ENCODE results near the gene SMPD4. TPM values are rescaled to one million over a fixed set of nuclear protein-coding genes. Genes with fewer than 3 reads are reported as not detected.
"Not testable (repeated sequence)": the region's sequence is repeated elsewhere in the genome, so short reads cannot be mapped to it uniquely, and the experiment has no call there.

Gene SMPD4, protein sequence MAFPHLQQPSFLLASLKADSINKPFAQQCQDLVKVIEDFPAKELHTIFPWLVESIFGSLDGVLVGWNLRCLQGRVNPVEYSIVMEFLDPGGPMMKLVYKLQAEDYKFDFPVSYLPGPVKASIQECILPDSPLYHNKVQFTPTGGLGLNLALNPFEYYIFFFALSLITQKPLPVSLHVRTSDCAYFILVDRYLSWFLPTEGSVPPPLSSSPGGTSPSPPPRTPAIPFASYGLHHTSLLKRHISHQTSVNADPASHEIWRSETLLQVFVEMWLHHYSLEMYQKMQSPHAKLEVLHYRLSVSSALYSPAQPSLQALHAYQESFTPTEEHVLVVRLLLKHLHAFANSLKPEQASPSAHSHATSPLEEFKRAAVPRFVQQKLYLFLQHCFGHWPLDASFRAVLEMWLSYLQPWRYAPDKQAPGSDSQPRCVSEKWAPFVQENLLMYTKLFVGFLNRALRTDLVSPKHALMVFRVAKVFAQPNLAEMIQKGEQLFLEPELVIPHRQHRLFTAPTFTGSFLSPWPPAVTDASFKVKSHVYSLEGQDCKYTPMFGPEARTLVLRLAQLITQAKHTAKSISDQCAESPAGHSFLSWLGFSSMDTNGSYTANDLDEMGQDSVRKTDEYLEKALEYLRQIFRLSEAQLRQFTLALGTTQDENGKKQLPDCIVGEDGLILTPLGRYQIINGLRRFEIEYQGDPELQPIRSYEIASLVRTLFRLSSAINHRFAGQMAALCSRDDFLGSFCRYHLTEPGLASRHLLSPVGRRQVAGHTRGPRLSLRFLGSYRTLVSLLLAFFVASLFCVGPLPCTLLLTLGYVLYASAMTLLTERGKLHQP
- total RNA-seq, result 10 to 100 TPM; 27.3 to 46.3 (median 36.9) TPM

DNA sequence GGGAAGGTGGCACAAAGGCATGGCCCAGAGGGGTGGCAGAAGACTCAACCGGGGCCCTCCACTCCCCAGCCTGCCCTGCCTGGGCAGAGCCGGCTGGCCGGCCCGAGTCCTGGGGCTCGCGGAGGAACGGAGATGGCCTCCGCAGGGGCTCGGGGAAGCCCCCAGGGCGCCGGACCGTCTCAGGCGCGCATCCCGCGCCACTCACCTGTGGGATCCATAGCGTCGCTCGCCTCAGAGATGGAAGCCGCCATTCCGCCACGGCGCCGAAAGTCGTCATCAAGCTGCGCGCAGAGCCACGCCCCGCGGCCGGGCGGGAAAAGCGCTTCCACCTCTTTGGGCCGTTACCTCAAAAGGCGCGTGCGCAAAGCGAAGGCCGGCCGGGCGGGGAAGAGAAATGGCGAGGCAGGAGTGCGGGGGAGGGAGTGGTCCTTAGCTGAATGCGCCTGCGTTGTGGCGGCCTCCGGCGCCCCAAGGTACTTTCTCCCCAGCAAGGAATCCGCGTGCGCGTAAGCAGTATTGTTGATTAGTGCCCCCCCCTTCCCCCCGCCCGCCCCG is at the start of gene SMPD4:
Gene SMPD4 (minus strand): TSS at position 278 of the 555 bp plus-strand sequence. CDS start 5,010 bp downstream, outside the sequence.
- no peaks in the 10 kb centered on the region for H3K27me3 ChIP-seq
- TF ChIP-seq POLR2A (IDR thresholded peaks at IDR 0.05; ENCODE audit: low read depth) (no peak), POLR2AphosphoS5 (IDR thresholded peaks at IDR 0.05) (peak; percentile 80 to 93)
- TF ChIP-seq, protein P1, sequence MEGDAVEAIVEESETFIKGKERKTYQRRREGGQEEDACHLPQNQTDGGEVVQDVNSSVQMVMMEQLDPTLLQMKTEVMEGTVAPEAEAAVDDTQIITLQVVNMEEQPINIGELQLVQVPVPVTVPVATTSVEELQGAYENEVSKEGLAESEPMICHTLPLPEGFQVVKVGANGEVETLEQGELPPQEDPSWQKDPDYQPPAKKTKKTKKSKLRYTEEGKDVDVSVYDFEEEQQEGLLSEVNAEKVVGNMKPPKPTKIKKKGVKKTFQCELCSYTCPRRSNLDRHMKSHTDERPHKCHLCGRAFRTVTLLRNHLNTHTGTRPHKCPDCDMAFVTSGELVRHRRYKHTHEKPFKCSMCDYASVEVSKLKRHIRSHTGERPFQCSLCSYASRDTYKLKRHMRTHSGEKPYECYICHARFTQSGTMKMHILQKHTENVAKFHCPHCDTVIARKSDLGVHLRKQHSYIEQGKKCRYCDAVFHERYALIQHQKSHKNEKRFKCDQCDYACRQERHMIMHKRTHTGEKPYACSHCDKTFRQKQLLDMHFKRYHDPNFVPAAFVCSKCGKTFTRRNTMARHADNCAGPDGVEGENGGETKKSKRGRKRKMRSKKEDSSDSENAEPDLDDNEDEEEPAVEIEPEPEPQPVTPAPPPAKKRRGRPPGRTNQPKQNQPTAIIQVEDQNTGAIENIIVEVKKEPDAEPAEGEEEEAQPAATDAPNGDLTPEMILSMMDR (IDR thresholded peaks at IDR 0.05), result no peak
- 0% methylated on average over 31 of the region's 55 CpGs for WGBS

DNA sequence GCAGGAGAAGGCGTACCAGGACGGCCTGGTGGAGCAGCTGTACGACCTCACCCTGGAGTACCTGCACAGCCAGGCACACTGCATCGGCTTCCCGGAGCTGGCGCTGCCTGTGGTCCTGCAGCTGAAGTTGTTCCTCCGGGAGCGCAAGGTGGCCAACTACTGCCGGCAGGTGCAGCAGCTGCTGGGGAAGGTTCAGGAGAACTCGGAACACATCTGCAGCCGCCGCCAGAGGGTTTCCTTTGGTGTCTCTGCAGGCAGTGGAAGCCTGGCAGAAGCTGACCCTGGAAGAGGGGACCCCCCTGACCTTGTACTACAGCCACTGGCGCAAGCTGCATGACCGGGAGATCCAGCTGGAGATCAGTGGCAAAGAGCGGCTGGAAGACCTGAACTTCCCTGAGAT is 49.5 kb upstream of the SMPD4 start:
- H3K36me3 ChIP-seq; H3K4me3 ChIP-seq; DNase-seq (ENCODE audit: extremely low spot score); H3K9me3 ChIP-seq; H3K27ac ChIP-seq (replicated peaks in 1 of 4); intact Hi-C loops (cut with DNase I): not testable (repeated sequence)
- H3K4me1 ChIP-seq, result peaks cover 0 to 13% (median 0%) of the 10 kb centered on the region in 4 donors
- 89% methylated on average over 3 of the region's 15 CpGs for WGBS
- H3K27me3 ChIP-seq, result peaks cover 0 to 31% (median 2%) of the 10 kb centered on the region in 4 donors

More for the DNA sequence above, at the start of gene SMPD4:
- Histone ChIP-seq H3K27ac (replicated peaks in 1 of 4) (peak within 1 kb of the TSS; percentile 92 to 96 (median 94)), H3K36me3 (peaks cover 0 to 15% (median 7%) of the 10 kb centered on the region in 4 donors), H3K9me3 (no peaks in the 10 kb centered on the region), H3K4me3 (peak within 1 kb of the TSS; percentile 69 to 96 (median 90)), H3K4me1 (peaks cover 24 to 40% (median 32%) of the 10 kb centered on the region in 4 donors)
- intact Hi-C loops (cut with DNase I), result no loop called here
- DNase-seq (ENCODE audit: extremely low spot score), result peak; percentile 99

DNA sequence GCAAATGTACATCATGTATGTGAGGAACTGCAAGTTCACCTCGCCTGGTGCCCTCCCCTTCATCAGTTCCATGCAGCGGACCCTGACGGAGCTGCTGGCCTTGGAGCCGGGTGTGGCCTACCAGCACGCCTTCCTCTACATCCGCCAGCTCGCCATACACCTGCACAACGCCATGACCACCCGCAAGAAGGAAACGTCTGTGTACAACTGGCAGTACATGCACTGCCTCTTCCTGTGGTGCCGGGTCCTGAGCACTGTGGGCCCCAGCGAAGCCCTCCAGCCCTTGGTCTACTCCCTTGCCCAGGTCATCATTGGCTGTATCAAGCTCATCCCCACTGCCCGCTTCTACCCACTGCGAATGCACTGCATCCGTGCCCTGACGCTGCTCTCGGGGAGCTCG is 49.0 kb upstream of the SMPD4 start:
- H3K27ac ChIP-seq (replicated peaks in 1 of 4); intact Hi-C loops (cut with DNase I); DNase-seq (ENCODE audit: extremely low spot score); H3K4me3 ChIP-seq; H3K9me3 ChIP-seq; H3K36me3 ChIP-seq: not testable (repeated sequence)
- peaks cover 0 to 13% (median 0%) of the 10 kb centered on the region in 4 donors for H3K4me1 ChIP-seq
- H3K27me3 ChIP-seq, result peaks cover 0 to 31% (median 2%) of the 10 kb centered on the region in 4 donors
- WGBS, result 95% methylated on average over 14 of the region's 18 CpGs

DNA sequence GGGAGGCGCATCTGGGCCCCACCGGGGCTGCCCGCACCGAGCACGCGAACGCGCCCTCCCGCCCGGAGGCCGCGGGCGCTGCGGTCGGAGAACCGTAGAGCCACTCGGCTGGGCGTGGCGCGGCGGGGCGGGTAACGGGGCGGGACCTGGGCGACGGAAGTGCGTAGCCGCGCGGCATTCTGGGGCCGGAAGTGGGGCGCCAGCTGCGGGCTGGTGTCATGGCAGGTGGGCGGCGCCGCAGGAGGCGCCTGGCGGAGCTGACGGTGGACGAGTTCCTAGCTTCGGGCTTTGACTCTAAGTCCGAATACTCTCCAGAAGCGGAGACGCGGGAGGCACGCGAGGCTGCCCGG is 47.7 kb upstream of the SMPD4 start:
- DNase-seq (ENCODE audit: extremely low spot score); H3K36me3 ChIP-seq; H3K27ac ChIP-seq (replicated peaks in 1 of 4); intact Hi-C loops (cut with DNase I); H3K9me3 ChIP-seq: not testable (repeated sequence)
- no CpG with 5 or more reads among the region's 48 CpGs for WGBS
- Histone ChIP-seq H3K27me3 (peaks cover 0 to 31% (median 2%) of the 10 kb centered on the region in 4 donors), H3K4me3 (peak overlapping the region; percentile 25 to 46 (median 31)), H3K4me1 (peaks cover 0 to 13% (median 0%) of the 10 kb centered on the region in 4 donors)

DNA sequence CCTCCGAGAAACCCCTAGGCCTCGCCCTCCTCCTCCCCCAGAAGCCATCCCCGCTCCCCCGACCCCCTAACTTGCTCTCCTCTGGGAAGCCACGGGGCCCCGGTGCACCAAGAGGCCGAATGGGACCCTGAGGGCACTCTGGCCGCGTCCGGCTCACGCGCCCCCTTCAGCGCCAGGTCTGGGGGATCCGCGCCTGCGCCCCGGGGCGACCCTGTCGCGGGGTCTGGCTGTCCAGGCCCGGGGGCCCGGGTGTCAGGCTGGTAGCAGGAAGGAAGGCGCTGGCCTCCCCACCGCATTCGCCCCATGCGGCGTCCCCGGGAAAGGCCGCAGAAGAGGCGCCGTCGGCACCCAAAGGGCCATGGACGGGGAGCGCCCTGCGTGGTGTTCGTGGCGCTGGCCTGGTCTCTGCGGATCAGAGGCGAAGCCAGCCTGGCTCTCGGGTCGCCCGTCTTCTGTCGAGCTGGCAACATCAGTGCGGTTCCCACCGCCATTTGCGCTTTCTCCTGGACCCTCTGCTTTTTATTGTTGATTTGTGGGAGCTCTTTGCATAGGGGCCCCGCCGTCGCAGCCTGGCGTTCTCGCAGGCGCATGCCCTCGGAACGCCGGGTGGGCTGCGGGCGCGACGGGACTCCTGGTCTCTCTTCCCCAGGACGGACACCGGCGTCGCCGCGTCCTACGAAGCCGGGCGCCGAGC is 47.2 kb upstream of the SMPD4 start:
- Histone ChIP-seq H3K27me3 (peaks cover 0 to 31% (median 2%) of the 10 kb centered on the region in 4 donors), H3K4me1 (peaks cover 0 to 13% (median 0%) of the 10 kb centered on the region in 4 donors), H3K4me3 (peak overlapping the region; percentile 25 to 46 (median 31))
- H3K9me3 ChIP-seq; H3K36me3 ChIP-seq; H3K27ac ChIP-seq (replicated peaks in 1 of 4); intact Hi-C loops (cut with DNase I); DNase-seq (ENCODE audit: extremely low spot score): not testable (repeated sequence)
- WGBS, result 78% methylated on average over 21 of the region's 69 CpGs

DNA sequence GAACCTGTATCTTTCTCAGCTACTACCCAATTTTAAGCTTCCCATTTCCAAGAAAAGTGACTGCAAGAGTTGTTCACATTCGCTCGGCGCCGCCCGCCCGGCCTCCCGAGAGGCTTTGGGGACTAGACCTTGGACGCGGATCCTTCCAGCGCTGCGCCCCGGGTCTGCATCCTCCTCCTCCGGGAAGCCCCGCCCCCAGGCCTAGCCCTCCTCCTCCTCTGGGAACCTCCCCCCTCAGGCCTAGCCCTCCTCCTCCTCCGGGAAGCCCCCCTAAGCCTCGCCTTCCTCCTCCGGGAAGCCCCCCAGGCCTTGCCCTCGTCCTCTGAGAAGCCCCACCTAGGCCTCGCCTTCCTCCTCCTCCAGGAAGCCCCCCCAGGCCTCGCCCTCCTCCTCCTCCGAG is 46.6 kb upstream of the SMPD4 start:
- H3K9me3 ChIP-seq; DNase-seq (ENCODE audit: extremely low spot score); intact Hi-C loops (cut with DNase I); H3K4me3 ChIP-seq; H3K27ac ChIP-seq (replicated peaks in 1 of 4); H3K36me3 ChIP-seq: not testable (repeated sequence)
- 91% methylated on average over 19 of the region's 21 CpGs for WGBS
- Histone ChIP-seq H3K27me3 (peaks cover 0 to 31% (median 2%) of the 10 kb centered on the region in 4 donors), H3K4me1 (peaks cover 0 to 13% (median 0%) of the 10 kb centered on the region in 4 donors)

DNA sequence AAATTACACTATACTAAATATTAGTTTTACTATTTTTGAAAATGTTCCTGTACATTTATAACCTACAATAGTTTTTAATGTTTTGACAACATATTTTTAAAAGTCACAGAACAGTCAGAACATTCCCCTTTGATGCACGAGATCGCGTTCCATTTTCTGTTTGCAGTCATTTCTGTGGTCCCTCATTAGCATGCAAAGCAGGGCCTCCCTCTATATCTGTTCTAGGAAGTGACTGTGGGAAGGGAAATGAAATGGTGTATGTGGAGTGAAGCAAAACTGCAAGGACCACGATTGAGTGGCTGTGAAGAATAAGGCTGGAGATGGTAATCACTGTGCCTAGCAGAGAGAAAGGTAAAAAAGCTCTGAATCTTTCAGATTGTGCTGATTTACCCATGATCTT is 41.1 kb upstream of the SMPD4 start:
- H3K36me3 ChIP-seq; H3K4me1 ChIP-seq; H3K9me3 ChIP-seq; H3K27ac ChIP-seq (replicated peaks in 1 of 4); DNase-seq (ENCODE audit: extremely low spot score); H3K4me3 ChIP-seq; intact Hi-C loops (cut with DNase I): not testable (repeated sequence)
- peaks cover 0 to 17% (median 0%) of the 10 kb centered on the region in 4 donors for H3K27me3 ChIP-seq
- WGBS, result 55% methylated on average over 4 of the region's 4 CpGs

DNA sequence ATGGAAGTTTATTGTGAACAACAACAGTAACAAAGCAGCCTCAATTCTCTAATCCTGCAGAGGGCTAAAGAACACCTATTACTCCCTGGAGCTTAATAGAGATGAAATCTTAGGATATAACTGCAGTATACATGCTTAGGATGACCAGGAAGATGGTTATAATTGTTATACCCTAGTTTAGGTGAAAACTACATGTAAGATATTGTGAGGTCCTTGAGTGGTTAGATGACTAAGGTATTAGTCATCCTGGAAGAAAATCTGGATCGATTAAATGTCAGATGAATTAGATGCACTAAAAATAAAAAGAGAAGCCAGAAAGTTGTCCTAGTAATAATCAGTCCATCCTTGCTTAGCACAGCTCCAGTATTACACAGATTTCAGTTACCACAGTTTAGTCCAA is 39.1 kb upstream of the SMPD4 start:
- H3K4me1 ChIP-seq; H3K27ac ChIP-seq (replicated peaks in 1 of 4); H3K4me3 ChIP-seq; DNase-seq (ENCODE audit: extremely low spot score); H3K9me3 ChIP-seq; intact Hi-C loops (cut with DNase I); H3K36me3 ChIP-seq: not testable (repeated sequence)
- peaks cover 0 to 17% (median 0%) of the 10 kb centered on the region in 4 donors for H3K27me3 ChIP-seq
- 75% methylated on average over 1 of the region's 1 CpG for WGBS

DNA sequence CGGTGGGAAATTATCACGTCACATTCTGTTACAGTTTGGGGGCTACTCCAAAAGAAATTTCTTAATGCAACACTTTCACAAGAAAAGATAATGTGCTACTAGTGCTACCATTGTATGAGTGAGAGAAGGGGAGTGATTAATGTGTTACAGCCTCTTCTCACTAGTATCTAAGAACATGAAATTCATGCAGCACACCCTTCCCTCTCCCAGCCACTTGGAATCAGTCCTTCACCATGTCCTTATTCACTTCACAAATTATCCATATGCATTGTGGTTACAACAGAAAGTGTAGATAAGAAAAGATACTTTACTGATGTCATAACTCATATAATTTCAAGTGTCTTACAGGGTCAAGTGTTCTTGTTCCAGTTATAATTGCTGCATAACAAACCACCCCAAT is 37.7 kb upstream of the SMPD4 start:
- peaks cover 0 to 24% (median under 1%) of the 10 kb centered on the region in 4 donors for H3K27me3 ChIP-seq
- H3K4me1 ChIP-seq; H3K9me3 ChIP-seq; intact Hi-C loops (cut with DNase I); H3K27ac ChIP-seq (replicated peaks in 1 of 4); DNase-seq (ENCODE audit: extremely low spot score); H3K4me3 ChIP-seq; H3K36me3 ChIP-seq: not testable (repeated sequence)
- 92% methylated on average over 2 of the region's 2 CpGs for WGBS

DNA sequence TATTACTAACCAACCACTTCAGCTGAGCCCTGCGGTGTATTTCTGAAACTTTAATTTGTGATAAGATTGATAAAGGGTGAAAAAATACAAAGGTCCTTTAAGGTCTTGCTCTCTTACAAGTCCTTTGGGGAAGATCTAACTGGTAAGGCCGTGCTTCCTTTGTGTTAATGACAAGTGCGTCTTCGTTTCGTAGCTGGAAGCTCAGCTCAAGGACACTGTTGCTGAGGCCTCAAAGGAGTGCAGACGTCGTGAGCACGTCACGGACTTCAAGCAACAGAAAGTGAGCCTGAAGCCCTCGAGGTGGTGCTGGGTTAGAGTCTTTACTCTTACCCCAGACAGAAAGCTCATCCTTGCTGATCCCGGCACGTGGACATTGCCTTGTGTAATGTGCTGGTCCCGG is 25.6 kb upstream of the SMPD4 start:
- 88% methylated on average over 13 of the region's 13 CpGs for WGBS
- DNase-seq (ENCODE audit: extremely low spot score); H3K27me3 ChIP-seq; H3K9me3 ChIP-seq; H3K36me3 ChIP-seq; intact Hi-C loops (cut with DNase I); H3K4me3 ChIP-seq; H3K27ac ChIP-seq (replicated peaks in 1 of 4); H3K4me1 ChIP-seq: not testable (repeated sequence)
